HEK293 (cell line): Measurements from ENCODE around the gene EBF3.

ENCODE experiments used
- CTCF ChIA-PET: fragments of 350-600 bp; formaldehyde crosslinking; extraction: SDS; loops from one replicate; lab custom pipeline; 2021; ENCODE audit warnings: antibody characterized with exemption; lab: Yijun Ruan, JAX
- POLR2A ChIA-PET: fragments of 300-600 bp; formaldehyde crosslinking; extraction: SDS; loops from one replicate; lab custom pipeline; 2020; ENCODE audit warnings: antibody characterized with exemption, inconsistent platforms; lab: Yijun Ruan, JAX
- H3K27ac ChIP-seq: fragments of 200-500 bp; sonication (Bioruptor generic); 2 replicates; pipeline ENCODE4 v1.5.1; 2014; ENCODE audit warnings: low read depth, low read length, control low read depth, inconsistent platforms; ENCODE audit errors: extremely low read depth
- H3K36me3 ChIP-seq, 2 experiments: fragments of 200-500 bp in 1 of 2; sonication (Bioruptor generic) in 1 of 2; 1 replicate in 1 of 2; 2 replicates in 1 of 2; pipeline ENCODE4 v1.5.1; 2014 to 2017; ENCODE audit warnings: inconsistent platforms in 2 of 2, low read length in 2 of 2; ENCODE audit not compliant: control insufficient read depth in 2 of 2, insufficient read depth in 1 of 2
- H3K4me1 ChIP-seq: fragments of 200-500 bp; sonication (Bioruptor generic); 2 replicates; pipeline ENCODE4 v1.5.1; 2014; ENCODE audit warnings: mild to moderate bottlenecking, low read length, inconsistent platforms; ENCODE audit not compliant: control insufficient read depth, insufficient read depth
- H3K4me3 ChIP-seq: 2 replicates; pipeline ENCODE4 v1.5.1; 2011; ENCODE audit warnings: low read depth, mild to moderate bottlenecking, control low read depth, low read length, moderate library complexity
- H3K9me3 ChIP-seq: fragments of 200-500 bp; sonication (Bioruptor generic); 2 replicates; pipeline ENCODE4 v1.5.1; 2014; ENCODE audit warnings: low read depth, low read length, inconsistent platforms; ENCODE audit not compliant: control insufficient read depth, insufficient read depth
- HOXC10 ChIP-seq: sonication (generic); formaldehyde crosslinking; IDR thresholded peaks from 2 replicates; pipeline ENCODE4 v1.8.1; 2023; ENCODE audit warnings: mild to moderate bottlenecking, missing genetic modification reagents
- TRIM28 ChIP-seq: IDR thresholded peaks from 2 replicates; pipeline ENCODE4 v1.6.1; 2011; ENCODE audit warnings: low read length, control low read depth, borderline replicate concordance
- ZBTB1 ChIP-seq: fragments of 450-650 bp; formaldehyde crosslinking; IDR thresholded peaks from 2 replicates; pipeline ENCODE4 v1.5.1; 2016; ENCODE audit warnings: missing biosample characterization, missing genetic modification characterization
- ZNF121 ChIP-seq: fragments of 450-650 bp; formaldehyde crosslinking; IDR thresholded peaks from 2 replicates; pipeline ENCODE4 v1.5.1; 2016; ENCODE audit warnings: missing biosample characterization, missing genetic modification characterization
- ZNF146 ChIP-seq: fragments of 450-650 bp; formaldehyde crosslinking; IDR thresholded peaks from 2 replicates; pipeline ENCODE4 v1.5.1; 2016; ENCODE audit warnings: missing biosample characterization, missing genetic modification characterization
- ZNF2 ChIP-seq: fragments of 450-650 bp; formaldehyde crosslinking; IDR thresholded peaks from 2 replicates; pipeline ENCODE4 v1.5.1; 2016; ENCODE audit warnings: missing biosample characterization, missing genetic modification characterization
- ZNF223 ChIP-seq: fragments of 450-650 bp; formaldehyde crosslinking; IDR thresholded peaks from 2 replicates; pipeline ENCODE4 v1.5.1; 2016; ENCODE audit warnings: missing biosample characterization, missing genetic modification characterization
- ZNF274 ChIP-seq, 2 experiments: fragments of 200-500 bp in 1 of 2; fragments of 450-650 bp in 1 of 2; sonication (Bioruptor generic) in 1 of 2; formaldehyde crosslinking in 1 of 2; IDR thresholded peaks; 2 replicates each; pipeline versions ENCODE4 v1.5.1 to v1.6.1; 2014 to 2016; ENCODE audit warnings: borderline replicate concordance in 1 of 2, inconsistent platforms in 1 of 2, low read length in 1 of 2, missing biosample characterization in 1 of 2, missing genetic modification characterization in 1 of 2
- ZNF302 ChIP-seq: fragments of 450-650 bp; formaldehyde crosslinking; IDR thresholded peaks from 2 replicates; pipeline ENCODE4 v1.5.1; 2016; ENCODE audit warnings: missing biosample characterization, missing genetic modification characterization, low read depth
- ZNF311 ChIP-seq: fragments of 450-650 bp; formaldehyde crosslinking; IDR thresholded peaks from 2 replicates; pipeline ENCODE4 v1.5.1; 2017; ENCODE audit warnings: missing biosample characterization, missing genetic modification characterization, borderline replicate concordance
- ZNF341 ChIP-seq: fragments of 450-650 bp; formaldehyde crosslinking; IDR thresholded peaks from 2 replicates; pipeline ENCODE4; 2016; ENCODE audit warnings: low read depth, missing biosample characterization, missing genetic modification characterization
- ZNF350 ChIP-seq: fragments of 450-650 bp; formaldehyde crosslinking; IDR thresholded peaks from 2 replicates; pipeline ENCODE4 v1.5.0; 2017; ENCODE audit warnings: missing biosample characterization, mild to moderate bottlenecking, missing genetic modification characterization
- ZNF394 ChIP-seq: fragments of 450-650 bp; formaldehyde crosslinking; IDR thresholded peaks from 2 replicates; pipeline ENCODE4 v1.5.1; 2016; ENCODE audit warnings: missing biosample characterization, missing genetic modification characterization, mild to moderate bottlenecking, moderate library complexity, borderline replicate concordance
- ZNF416 ChIP-seq: fragments of 450-650 bp; formaldehyde crosslinking; IDR thresholded peaks from 2 replicates; pipeline ENCODE4 v1.5.1; 2016; ENCODE audit warnings: missing biosample characterization, missing genetic modification characterization
- ZNF433 ChIP-seq: fragments of 450-650 bp; formaldehyde crosslinking; IDR thresholded peaks from 2 replicates; pipeline ENCODE4 v1.5.1; 2016; ENCODE audit warnings: missing biosample characterization, missing genetic modification characterization, low read depth
- ZNF600 ChIP-seq: fragments of 450-650 bp; formaldehyde crosslinking; IDR thresholded peaks from 2 replicates; pipeline ENCODE4 v1.5.1; 2016; ENCODE audit warnings: missing biosample characterization, missing genetic modification characterization
- ZNF623 ChIP-seq: fragments of 450-650 bp; formaldehyde crosslinking; IDR thresholded peaks from 2 replicates; pipeline ENCODE4 v1.5.1; 2016; ENCODE audit warnings: missing biosample characterization, missing genetic modification characterization
- ZNF654 ChIP-seq: fragments of 450-650 bp; formaldehyde crosslinking; IDR thresholded peaks from 2 replicates; pipeline ENCODE4 v1.5.1; 2016; ENCODE audit warnings: low read depth, missing biosample characterization, missing genetic modification characterization
- ZNF785 ChIP-seq: fragments of 450-650 bp; formaldehyde crosslinking; IDR thresholded peaks from 2 replicates; pipeline ENCODE4 v1.5.1; 2016; ENCODE audit warnings: missing biosample characterization, missing genetic modification characterization
- ZNF791 ChIP-seq: fragments of 450-650 bp; formaldehyde crosslinking; IDR thresholded peaks from 2 replicates; pipeline ENCODE4 v1.5.1; 2016; ENCODE audit warnings: missing biosample characterization, missing genetic modification characterization
- ZSCAN30 ChIP-seq: fragments of 450-650 bp; IDR thresholded peaks from 2 replicates; pipeline ENCODE4 v1.5.1; 2018; ENCODE audit warnings: missing biosample characterization, mild to moderate bottlenecking, missing genetic modification characterization, moderate library complexity
- TF ChIP-seq, protein P1 (sequence below): fragments of 450-650 bp; formaldehyde crosslinking; IDR thresholded peaks from 2 replicates; pipeline ENCODE4 v1.5.1; 2016; ENCODE audit warnings: missing biosample characterization, missing genetic modification characterization
- TF ChIP-seq, protein P2 (sequence below): fragments of 450-650 bp; formaldehyde crosslinking; IDR thresholded peaks from 2 replicates; pipeline ENCODE4 v1.5.1; 2016; ENCODE audit warnings: missing biosample characterization, missing genetic modification characterization
- TF ChIP-seq, protein P3 (sequence below): fragments of 450-650 bp; formaldehyde crosslinking; IDR thresholded peaks from 2 replicates; pipeline ENCODE4 v1.5.1; 2017; ENCODE audit warnings: missing biosample characterization, missing genetic modification characterization
- TF ChIP-seq, protein P4 (sequence below): fragments of 450-650 bp; formaldehyde crosslinking; IDR thresholded peaks from 2 replicates; pipeline ENCODE4 v1.5.1; 2016; ENCODE audit warnings: missing biosample characterization, missing genetic modification characterization

EBF3 gene

DNA sequence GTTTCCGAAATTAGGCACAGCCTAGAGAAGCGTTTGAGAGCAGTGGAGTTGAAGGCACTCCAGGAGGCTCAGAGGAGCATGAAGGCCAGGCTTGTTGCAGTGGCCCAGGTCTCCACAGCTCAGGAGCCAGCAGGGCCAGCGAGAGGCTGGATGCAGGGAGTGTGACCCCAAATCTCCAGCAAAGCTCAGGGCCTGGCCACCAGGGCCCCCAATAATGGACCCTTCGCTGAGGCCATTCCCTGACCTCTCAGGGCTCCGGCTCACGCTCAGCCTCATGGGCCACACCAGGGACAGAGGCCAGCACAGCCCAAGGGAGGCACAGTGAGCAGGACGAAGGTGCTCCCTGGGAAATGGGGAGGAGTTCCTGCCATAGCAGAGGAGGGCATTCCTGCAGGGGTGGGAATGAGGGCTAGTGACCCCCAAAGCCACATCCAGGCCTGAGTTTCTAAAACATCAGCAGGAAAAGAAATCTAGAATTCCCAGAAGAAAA, 47.5 kb downstream of the EBF3 start (continued):
- TF ChIP-seq ZNF791 (tag by site-specific recombination) = no peak
- TF ChIP-seq ZNF146 (tag by site-specific recombination) = no peak
- no peak for TF ChIP-seq ZNF311 (tag by site-specific recombination)
- no peak for TF ChIP-seq ZSCAN30
- TF ChIP-seq ZNF785 (tag by site-specific recombination) = no peak
- TF ChIP-seq ZNF416 (tag by site-specific recombination) = no peak
- TF ChIP-seq, protein P1, sequence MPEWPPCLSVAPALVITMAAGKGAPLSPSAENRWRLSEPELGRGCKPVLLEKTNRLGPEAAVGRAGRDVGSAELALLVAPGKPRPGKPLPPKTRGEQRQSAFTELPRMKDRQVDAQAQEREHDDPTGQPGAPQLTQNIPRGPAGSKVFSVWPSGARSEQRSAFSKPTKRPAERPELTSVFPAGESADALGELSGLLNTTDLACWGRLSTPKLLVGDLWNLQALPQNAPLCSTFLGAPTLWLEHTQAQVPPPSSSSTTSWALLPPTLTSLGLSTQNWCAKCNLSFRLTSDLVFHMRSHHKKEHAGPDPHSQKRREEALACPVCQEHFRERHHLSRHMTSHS (tag by site-specific recombination) = no peak
- no peak for TF ChIP-seq ZNF2 (tag by site-specific recombination)
- TF ChIP-seq ZNF623 = no peak

DNA sequence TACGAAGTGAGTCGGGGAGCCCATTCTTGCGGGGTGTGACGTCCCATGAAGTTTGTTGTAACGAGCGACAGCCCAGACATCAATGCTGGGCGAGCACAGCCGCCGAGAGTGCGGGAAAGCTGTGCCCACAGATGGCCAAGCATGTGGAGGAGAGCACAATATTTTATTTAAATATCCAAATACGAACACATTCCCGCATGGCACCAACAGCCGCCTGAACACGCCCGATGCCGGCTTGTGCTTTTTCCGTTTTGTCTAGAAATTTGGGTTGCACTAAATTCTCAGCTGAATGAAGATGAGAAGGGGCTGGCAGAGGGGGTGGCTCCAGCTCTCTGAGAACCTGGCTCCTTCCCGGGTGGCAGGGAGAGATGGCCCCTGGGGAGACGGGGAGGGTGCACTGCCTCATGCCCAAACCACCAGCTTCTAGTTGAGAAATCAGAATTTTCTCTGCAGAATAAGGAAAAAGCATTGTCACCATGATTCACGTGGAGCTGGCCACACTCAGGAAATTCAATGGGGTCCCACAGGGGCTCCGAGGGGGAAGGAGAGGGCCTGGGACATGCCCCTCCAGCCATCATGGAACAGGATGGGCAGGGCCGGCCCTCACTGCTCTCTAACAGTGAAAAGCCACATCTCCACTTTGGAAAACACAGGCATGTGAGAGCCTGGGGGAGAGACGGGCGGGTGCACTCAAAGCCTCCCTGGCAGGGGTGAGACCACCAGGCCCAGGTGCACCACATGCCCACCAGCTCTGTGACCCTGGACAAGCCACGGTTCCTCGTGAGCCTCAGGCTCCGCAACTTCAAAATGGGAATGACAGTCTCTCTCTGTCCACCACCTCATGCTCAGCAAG, 48.3 kb downstream of the EBF3 start:
- no peak overlapping the region for H3K27ac ChIP-seq
- H3K36me3 ChIP-seq = no peaks in the 10 kb centered on the region
- H3K4me3 ChIP-seq = no peak overlapping the region
- CTCF ChIA-PET = no interaction called here
- TF ChIP-seq ZNF394 = no peak
- TF ChIP-seq ZNF433 = no peak
- TF ChIP-seq ZNF274 (IDR thresholded peaks at IDR 0.05; ENCODE audit: low read length) = no peak
- no peak for TF ChIP-seq ZNF274 (tag by site-specific recombination; IDR thresholded peaks at IDR 0.05; ENCODE audit: borderline replicate concordance)
- no peak for TF ChIP-seq ZNF350
- TF ChIP-seq TRIM28 = no peak
- no peak for TF ChIP-seq HOXC10 (CRISPR knock-in tag)
- TF ChIP-seq ZNF654 = no peak
- TF ChIP-seq, protein P2, sequence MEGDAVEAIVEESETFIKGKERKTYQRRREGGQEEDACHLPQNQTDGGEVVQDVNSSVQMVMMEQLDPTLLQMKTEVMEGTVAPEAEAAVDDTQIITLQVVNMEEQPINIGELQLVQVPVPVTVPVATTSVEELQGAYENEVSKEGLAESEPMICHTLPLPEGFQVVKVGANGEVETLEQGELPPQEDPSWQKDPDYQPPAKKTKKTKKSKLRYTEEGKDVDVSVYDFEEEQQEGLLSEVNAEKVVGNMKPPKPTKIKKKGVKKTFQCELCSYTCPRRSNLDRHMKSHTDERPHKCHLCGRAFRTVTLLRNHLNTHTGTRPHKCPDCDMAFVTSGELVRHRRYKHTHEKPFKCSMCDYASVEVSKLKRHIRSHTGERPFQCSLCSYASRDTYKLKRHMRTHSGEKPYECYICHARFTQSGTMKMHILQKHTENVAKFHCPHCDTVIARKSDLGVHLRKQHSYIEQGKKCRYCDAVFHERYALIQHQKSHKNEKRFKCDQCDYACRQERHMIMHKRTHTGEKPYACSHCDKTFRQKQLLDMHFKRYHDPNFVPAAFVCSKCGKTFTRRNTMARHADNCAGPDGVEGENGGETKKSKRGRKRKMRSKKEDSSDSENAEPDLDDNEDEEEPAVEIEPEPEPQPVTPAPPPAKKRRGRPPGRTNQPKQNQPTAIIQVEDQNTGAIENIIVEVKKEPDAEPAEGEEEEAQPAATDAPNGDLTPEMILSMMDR (tag by site-specific recombination) = no peak
- no peak for TF ChIP-seq ZNF223 (tag by site-specific recombination)
- no peak for TF ChIP-seq ZNF302 (tag by site-specific recombination)
- TF ChIP-seq ZBTB1 (tag by site-specific recombination) = no peak
- TF ChIP-seq, protein P3, sequence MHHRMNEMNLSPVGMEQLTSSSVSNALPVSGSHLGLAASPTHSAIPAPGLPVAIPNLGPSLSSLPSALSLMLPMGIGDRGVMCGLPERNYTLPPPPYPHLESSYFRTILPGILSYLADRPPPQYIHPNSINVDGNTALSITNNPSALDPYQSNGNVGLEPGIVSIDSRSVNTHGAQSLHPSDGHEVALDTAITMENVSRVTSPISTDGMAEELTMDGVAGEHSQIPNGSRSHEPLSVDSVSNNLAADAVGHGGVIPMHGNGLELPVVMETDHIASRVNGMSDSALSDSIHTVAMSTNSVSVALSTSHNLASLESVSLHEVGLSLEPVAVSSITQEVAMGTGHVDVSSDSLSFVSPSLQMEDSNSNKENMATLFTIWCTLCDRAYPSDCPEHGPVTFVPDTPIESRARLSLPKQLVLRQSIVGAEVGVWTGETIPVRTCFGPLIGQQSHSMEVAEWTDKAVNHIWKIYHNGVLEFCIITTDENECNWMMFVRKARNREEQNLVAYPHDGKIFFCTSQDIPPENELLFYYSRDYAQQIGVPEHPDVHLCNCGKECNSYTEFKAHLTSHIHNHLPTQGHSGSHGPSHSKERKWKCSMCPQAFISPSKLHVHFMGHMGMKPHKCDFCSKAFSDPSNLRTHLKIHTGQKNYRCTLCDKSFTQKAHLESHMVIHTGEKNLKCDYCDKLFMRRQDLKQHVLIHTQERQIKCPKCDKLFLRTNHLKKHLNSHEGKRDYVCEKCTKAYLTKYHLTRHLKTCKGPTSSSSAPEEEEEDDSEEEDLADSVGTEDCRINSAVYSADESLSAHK = no peak
- no peak for TF ChIP-seq ZNF341 (tag by site-specific recombination)
- no peak for TF ChIP-seq ZNF600 (tag by site-specific recombination)
- TF ChIP-seq, protein P4, sequence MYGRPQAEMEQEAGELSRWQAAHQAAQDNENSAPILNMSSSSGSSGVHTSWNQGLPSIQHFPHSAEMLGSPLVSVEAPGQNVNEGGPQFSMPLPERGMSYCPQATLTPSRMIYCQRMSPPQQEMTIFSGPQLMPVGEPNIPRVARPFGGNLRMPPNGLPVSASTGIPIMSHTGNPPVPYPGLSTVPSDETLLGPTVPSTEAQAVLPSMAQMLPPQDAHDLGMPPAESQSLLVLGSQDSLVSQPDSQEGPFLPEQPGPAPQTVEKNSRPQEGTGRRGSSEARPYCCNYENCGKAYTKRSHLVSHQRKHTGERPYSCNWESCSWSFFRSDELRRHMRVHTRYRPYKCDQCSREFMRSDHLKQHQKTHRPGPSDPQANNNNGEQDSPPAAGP (tag by site-specific recombination) = no peak
- no peak for TF ChIP-seq ZSCAN30
- TF ChIP-seq ZNF121 (tag by site-specific recombination) = no peak
- H3K9me3 ChIP-seq = no peaks in the 10 kb centered on the region
- peaks cover 18% of the 10 kb centered on the region for H3K4me1 ChIP-seq
- POLR2A ChIA-PET = no interaction called here
